GM11168 (cell line): Measurements from ENCODE around the gene ESRRB.

Source experiments
- in situ Hi-C: fragments of 300-500 bp; cut with MboI; formaldehyde crosslinking; loops from one replicate; pipeline ENCODE4 v1.12.0; 2022; ENCODE audit warnings: low sequenced_read_pairs; ENCODE audit not compliant: unreplicated experiment

ESRRB gene

GRCh38 chr14:76396714-76397187, 20.8 kb downstream of the ESRRB start:
- in situ Hi-C loops = no loop called here

DNA sequence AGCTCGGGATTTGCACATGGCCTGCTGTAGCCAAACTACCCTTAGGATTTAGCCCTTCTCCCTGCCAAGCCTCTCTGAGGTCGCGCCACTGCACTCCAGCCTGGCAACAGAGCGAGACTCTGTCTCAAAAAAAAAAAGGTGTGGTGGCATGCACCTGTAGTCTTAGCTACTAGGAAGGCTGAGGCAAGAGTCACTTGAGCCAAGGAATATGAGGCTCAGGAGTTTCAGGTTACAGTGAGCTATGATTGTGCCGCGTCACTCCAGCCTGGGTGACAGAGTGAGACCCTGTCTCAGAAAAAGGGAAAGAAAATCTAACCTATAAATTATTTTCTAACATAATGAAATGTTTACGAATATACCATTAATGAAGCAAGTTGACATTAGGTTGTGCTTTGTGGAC, 29.7 kb downstream of the ESRRB start:
- in situ Hi-C loops = no loop called here

DNA sequence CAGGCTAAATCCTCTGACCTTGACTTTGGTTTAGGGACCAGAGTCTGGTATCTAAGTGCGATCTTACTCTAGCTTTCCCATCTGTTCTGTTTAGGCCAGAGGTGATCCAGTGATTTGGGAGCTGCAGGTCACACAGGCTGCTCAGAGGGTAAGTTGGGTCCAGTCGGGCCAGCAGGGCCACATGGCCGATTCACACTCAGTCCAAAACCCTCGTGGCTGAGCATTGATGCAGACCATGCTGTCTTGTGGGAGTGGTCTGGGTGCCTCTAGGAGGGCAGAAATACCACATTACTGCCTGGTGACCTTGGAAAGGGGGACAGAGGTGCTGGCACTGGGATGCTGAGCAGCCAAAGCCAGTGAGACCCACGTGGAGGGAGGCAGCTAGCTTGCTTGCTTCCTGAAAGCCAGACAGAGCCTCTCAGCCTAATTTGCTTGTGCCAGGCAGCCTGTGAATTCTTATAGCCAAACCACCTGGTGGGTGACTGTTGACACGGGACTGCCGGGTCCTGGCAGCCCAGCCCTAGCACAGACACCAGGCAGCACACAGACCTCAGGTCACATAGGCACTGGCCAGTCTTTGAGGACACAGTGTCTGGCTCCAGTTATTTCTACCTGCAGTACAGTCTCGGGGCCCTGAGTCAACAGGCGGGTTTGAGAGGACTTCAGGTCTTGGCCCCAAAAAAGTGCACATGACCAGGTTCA, 31.7 kb downstream of the ESRRB start:
- in situ Hi-C loops = no loop called here

GRCh38 chr14:76408877-76409276, 32.9 kb downstream of the ESRRB start:
- in situ Hi-C loops = no loop called here

DNA sequence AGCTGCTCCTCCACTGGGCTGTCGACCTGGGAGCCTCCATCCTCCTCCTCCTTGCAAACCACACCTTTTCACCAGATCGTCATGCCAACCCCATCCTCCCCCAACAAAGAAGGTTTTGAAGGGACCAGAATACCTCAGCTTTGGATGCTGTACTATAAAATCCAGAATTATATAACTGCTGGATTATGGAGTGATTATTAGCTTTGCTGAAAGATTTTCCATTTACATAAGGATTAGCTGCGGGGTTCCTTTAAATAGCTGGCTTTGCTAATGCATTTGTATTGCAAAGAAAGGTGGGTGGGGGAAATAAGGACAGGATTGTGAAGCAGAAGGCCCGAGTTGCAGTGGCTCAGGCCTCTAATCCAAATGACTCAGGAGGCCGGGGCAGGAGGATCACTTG, 36.6 kb downstream of the ESRRB start:
- in situ Hi-C loops = no loop called here

- in situ Hi-C loops = no loop called here
Observed at GRCh38 chr14:76413106-76413961, 37.4 kb downstream of the ESRRB start.

DNA sequence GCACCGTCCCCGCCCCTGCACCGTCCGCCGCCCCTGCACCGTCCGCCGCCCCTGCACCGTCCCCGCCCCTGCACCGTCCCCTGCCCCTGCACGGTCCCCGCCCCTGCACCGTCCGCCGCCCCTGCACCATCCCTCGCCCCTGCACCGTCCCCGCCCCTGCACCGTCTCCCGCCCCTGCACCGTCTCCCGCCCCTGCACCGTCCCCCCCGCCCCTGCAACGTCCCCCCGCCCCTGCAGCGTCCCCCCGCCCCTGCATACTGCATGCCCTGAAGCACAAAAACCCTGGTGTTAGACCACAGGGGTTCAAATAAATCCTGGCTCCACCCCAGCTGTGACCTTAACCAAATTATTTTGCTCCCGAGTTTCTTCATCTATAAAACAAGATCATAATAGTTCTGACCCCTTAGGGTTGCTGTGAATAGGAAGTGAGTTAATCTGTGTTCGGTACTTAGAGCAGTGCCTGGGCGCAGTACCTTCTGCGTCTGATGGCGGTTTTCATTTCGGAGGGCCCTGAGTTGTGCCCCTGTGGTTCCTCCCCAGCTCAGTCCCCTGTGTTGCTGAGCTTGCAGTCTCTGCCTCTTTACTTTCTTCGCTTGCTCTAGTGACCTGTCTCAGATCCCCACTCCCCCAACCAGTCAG, 38.1 kb downstream of the ESRRB start:
- in situ Hi-C loops = no loop called here

DNA sequence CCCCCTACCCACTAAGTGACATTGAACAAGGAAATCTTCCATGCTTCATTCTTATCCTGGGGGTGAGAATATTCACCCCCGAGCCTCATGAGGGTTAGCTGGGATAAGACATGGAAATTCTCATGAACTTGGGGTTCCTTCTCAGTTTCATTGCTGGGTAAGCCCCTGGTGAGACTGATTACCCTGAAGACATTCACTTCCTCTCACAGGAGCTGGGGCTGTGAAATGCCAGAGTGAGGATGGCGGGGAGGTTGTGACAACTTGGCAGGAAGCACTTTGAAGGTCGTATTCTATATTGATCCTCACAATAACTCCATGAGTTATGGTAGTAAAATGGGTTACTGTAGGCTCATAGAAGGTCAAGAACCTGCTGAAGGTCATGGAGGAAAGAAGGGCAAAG, 43.5 kb downstream of the ESRRB start:
- in situ Hi-C loops = no loop called here

GRCh38 chr14:76420827-76421226, 44.9 kb downstream of the ESRRB start:
- in situ Hi-C loops = no loop called here

DNA sequence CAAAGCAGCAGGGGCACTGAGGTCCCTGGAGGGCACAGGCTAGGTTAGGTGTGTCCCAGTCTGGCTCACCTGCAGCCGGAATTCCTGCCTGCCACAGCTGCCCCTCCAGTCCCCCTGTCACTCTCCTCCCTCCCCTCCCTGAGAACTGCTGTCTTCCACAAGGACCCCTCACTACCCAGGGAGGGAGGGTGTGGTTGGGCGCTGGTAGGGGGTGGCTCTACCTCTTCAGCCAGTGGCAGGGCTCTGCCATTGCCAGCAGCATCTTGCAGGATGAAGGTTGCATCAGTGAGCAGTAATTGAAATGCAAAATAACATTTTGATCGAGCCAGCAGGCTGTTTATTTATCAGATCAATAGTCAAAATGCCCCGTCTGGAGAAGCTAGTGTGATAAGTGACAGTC, 45.7 kb downstream of the ESRRB start:
- in situ Hi-C loops = no loop called here

GRCh38 chr14:76422662-76423061, 46.7 kb downstream of the ESRRB start:
- in situ Hi-C loops = no loop called here

- in situ Hi-C loops = no loop called here
Observed at GRCh38 chr14:76423534-76423933, 47.6 kb downstream of the ESRRB start.

DNA sequence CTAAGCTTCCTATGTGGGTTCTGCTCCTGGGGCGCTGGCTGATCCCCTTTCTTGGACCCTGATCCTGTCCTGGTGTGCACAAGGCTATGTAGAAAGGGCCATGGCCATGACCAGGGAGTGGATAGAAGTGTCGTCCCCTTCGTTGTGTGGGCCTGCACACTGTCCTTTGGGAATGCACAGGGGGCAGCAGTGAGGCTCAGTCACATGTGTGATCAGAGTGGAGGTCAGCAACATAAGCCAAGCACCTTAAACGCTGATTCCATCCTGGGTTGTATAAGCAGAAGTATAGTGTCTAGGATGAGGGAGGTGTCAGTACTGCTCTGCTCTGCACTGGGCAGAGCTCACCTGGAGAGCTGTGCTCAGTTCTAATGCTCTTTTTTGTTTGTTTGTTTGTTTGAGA, 48.4 kb downstream of the ESRRB start:
- in situ Hi-C loops = no loop called here

- in situ Hi-C loops = no loop called here
Observed at GRCh38 chr14:76426161-76426696, 50.3 kb downstream of the ESRRB start.

GRCh38 chr14:76428611-76429010, 52.7 kb downstream of the ESRRB start:
- in situ Hi-C loops = no loop called here

DNA sequence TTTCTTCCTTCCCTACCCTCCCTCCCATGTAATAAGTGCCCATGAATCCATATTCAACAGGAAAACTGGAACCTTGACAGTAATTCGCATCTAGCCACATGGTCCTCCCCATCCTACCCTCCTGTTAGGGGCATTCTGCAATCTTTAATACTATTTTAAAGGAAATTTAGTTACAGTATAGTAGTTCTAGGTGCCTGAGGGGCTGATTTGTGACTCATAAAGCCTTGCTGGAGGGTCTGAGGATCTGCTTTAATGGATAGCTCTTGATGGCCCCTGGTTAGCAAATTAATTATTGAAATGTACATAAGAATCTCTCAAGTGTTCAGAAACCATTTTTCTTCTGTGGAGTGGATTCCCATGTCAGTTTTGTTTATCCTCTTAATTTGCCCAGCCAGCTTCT, 54.1 kb downstream of the ESRRB start:
- in situ Hi-C loops = no loop called here

DNA sequence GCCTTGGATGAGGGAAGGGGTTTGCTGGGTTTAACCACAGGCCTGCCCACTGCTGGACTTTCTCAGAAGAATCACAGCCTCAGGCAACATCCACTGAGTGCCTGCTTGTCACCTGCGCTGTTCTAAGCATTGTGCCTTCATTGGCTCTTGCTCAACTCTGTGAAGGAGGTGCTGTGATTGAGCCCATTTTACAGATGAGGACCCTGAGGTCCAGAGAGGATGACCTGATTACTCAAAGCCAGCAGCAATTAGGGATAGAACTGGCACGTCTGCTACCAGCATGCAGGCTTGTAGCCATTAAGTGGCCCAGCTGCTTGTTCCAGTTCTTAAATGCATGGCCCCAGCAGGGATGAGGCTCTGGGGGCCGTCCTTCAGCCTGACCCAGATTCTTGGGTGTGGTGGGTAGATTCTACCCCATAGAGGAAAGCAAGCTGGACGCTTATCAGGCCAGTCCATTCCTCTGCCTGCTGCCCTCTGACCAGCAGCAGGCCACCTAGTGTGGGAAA, 54.6 kb downstream of the ESRRB start:
- in situ Hi-C loops = no loop called here

- in situ Hi-C loops = no loop called here
Observed at GRCh38 chr14:76431538-76431937, 55.6 kb downstream of the ESRRB start.

DNA sequence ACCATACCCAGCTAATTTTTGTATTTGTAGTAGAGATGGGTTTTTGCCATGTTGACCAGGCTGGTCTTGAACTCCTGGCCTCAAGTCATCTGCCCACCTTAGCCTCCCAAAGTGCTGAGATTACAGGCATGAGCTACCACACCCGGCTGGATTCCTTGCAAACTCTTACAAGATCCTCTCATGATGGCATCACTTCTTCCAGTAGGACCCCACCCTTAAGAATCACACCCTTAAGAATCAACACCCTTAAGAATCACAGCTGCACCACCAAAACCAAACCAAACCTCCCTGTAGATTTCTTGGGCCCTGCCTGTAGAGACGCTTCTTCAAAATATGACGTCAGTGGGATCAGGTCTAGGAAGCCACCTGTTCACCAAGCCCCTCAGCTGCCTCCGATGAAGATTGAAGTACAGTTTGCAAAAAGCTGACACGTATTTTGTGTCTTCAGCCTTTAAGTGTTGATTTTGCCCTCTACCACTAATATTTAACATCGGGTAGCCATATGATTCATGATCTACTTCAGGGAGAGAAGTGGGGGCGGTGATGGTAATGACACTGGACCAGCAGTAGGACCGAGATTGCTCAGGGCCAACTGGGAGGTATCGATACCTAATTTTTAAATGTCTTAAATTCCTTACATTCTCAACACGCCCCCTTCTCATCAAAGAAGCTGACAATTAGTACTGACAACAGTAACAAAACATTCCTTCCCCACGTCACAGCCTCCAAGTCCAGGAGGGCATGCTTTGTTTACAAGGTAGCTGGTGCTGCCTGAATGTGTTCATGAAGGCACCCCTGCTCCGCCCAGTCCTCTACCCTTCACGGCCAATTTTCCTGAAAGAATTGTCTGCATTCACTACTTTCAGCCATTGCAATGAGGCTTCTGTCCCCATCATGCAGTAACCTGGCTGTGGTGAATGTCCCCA, 57.2 kb downstream of the ESRRB start:
- in situ Hi-C loops = no loop called here

DNA sequence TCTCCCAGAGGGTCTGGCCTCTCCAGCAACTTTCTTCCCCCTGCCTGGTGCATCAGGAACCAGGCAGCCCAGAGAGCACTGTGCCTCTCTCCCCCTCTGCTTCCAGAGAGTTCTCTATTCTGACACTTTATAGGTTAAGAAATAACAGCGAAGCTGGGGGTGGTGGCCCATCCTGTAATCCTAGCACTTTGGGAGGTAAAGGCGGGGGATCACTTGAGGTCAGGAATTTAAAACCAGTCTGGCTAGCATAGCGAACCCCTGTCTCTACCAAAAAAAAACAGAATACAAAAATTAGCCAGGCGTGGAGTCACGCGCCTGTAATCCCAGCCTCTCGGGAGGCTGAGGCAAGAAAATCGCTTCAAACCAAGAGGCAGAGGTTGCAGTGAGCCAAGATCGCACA, 58.3 kb downstream of the ESRRB start:
- in situ Hi-C loops = no loop called here
